GM19193 (cell line): Measurements from ENCODE around the gene CLMN.

ENCODE experiments used
- POLR2A ChIP-seq: IDR thresholded peaks from 4 replicates; pipeline ENCODE4 v1.6.1; 2011; ENCODE audit not compliant: insufficient read depth, insufficient read length; ENCODE audit errors: extremely low read depth

Gene CLMN, protein sequence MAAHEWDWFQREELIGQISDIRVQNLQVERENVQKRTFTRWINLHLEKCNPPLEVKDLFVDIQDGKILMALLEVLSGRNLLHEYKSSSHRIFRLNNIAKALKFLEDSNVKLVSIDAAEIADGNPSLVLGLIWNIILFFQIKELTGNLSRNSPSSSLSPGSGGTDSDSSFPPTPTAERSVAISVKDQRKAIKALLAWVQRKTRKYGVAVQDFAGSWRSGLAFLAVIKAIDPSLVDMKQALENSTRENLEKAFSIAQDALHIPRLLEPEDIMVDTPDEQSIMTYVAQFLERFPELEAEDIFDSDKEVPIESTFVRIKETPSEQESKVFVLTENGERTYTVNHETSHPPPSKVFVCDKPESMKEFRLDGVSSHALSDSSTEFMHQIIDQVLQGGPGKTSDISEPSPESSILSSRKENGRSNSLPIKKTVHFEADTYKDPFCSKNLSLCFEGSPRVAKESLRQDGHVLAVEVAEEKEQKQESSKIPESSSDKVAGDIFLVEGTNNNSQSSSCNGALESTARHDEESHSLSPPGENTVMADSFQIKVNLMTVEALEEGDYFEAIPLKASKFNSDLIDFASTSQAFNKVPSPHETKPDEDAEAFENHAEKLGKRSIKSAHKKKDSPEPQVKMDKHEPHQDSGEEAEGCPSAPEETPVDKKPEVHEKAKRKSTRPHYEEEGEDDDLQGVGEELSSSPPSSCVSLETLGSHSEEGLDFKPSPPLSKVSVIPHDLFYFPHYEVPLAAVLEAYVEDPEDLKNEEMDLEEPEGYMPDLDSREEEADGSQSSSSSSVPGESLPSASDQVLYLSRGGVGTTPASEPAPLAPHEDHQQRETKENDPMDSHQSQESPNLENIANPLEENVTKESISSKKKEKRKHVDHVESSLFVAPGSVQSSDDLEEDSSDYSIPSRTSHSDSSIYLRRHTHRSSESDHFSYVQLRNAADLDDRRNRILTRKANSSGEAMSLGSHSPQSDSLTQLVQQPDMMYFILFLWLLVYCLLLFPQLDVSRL

DNA sequence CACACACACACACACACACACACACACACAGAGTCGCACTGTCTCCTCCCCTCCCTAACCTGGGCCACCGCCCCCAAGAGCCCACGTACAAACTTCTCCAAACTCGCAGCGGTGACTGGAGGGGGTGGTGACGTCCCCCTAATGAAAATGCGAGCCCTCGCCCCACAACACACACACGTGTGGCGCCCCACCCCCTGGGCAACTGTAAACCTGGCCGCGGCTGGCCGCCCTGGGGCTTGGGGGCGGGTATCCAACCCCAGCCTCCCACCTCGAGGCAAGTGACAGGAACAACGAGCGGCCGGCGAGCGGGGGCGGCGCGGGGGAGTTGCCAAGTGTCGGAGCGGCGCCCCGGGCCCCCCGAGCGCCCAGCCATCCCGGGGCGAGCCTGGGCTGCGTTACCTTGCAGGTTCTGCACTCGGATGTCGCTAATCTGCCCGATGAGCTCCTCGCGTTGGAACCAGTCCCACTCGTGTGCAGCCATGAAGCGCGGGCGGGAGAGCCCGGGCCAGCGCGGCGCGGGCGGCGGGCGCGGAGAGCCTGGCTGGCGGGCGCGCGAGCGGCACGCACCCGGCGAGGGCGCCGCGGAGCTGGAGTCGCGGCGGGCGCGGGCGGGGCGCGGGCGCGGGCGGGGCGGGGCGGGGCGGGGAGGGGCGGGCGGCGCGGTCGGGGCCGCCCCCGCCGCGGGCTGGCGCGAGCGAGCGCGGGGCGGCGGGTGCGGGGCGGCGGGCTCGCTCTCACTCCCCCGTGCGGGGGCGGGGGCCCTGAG lies at the start of gene CLMN:
TSS of gene CLMN (minus strand) at position 597 of the 766 bp plus-strand sequence. CDS start at position 481, 116 bp downstream.
- peak; percentile 19 for TF ChIP-seq POLR2A

DNA sequence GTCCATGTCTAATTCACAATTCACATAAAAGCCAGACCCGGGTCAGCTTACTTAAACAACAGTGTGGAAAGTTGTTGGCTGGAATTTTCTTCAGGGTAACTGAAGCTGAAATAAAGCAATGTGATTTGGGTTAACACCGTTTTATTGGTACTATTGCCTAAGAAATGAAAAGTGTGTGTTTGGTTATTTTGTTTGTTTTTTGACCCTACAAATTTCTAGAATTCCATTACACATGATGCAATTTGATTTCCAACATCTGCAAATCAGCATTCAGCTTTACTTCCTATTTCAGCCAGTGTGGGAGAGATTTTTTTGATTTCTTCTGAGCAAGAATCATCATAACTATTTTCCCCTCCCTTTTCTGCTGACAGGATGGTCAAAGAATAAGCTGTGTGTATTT lies 45.7 kb upstream of the CLMN start:
- no peak for TF ChIP-seq POLR2A

DNA sequence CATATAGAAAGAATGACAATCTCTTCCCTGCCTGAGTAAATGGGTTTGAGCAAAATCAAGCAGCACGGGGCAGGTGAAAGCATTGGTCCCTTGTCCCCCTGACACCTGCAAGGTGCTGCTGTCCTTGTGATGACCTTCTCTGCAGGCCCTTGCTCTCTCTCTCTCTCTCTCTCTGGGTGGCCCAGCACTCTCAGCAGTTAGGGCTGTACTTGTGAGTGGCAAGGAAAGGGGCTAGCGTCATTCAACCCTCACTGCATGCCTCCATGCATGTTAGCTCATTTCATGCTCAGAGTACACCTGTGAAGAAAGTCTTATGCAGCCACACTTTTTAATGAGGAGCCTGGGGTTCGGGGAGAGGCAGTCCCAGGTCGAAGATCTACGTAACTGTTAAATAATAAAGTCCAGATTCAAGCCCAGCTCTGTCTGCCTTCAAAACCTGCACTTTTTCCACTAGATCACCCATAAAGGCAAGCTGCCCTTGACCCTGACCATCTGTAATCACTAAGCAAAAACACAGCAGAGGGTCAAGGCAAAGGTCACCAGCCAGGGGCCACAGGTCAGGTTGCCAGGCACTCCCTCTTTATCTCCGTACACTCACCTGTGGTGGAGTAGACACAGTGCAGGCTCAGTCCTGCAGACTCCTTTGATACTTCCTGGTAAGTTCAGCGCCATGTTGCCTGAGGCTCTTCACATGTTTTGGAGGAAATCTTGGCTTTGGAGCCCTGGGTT lies 44.9 kb upstream of the CLMN start:
- TF ChIP-seq POLR2A, result no peak

DNA sequence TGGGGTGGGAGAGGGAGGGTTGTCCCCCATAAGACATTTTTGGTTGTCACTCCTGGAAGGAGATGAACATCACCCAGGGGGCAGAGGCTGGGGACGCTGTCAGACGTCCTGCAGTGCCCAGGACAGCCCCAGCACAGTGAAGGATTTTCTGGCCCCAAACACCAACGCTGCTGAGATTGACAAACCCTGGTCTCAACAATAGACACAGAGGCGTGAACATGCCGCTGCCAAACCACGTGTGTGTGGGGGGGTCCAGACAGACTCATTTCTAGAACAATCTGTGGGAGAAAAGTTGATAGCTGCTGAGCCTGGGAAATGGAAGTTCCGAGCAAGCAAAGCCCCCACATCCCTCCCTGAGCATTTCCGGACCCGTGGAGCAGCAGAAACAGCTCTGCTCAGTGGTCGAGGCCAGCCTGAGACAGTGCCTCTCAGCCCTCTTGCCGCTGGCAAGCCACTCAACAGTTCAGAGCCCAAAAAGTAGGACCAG lies 43.8 kb upstream of the CLMN start:
- TF ChIP-seq POLR2A, result no peak

DNA sequence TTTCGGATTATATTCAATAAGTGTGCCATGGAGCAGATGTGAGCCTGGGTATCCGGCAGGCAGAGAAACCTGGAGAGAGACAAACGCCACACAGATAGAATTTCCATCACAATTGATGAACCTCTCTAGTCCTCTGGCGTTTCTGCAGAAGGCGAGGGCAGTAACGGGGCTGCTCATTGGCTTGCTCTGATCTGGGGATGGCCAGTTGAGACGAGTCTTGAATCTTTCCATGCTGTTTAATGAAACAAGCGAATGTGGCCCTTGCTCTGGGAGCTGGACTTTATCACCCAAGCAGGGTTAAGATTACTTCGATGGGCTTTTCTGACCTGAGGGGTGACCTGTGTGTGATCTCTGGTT lies 42.4 kb upstream of the CLMN start:
- no peak for TF ChIP-seq POLR2A

DNA sequence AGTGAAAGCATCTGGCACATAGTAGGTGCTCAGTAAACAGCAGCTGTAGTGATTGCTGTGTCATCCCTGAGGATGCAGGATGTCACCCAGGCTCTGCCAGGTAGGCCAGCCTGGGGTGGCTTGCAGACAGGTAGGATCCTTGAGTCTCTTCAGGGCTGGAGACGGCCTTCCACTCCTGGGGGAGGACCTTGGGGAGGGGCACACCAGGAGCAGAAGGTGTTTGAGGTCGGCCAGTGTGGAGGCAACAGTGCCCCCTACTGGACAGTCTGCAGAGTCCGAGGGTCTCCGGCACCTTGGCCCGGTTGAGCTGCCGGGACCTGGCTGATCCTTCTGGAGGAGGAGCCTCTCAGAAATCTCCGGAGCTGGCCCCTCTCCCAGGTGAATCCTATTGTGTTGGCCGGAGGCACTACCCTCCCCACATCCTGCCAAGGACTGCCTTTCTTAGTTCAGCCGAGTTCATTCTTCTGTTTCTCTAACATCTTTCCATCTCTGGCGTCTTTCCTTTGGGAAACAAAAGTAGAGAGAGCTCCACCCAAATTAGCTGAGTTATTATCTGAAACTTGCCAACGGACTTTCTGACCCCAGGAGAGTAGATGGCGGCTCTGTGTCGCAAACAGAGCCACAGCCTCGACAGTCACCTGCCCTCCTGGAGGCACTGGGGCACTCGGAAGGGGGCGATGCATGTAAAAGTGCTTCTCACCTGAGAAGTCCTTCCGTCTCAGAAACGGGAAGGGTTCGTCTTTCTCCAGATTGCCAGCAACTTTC lies 41.8 kb upstream of the CLMN start:
- TF ChIP-seq POLR2A, result no peak

DNA sequence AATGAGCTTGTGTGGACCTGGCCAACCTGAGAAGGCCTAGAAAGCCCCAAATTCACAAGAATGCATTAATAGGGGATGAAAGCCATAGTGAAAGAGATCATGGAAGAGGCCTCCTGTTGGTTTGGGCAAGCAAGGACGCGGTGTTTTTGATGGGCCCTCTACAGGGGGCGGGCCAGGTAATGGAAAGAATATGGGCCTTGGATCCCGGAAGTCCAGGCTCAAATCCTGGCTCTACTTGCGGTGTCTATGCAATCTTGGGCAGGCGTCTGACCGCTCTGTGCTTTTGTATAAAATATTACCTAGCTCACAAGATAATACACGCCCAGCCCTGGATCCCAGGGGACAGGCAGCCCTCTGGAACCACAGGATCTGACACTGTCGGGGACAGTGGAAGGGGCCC lies 41.1 kb upstream of the CLMN start:
- TF ChIP-seq POLR2A, result no peak

DNA sequence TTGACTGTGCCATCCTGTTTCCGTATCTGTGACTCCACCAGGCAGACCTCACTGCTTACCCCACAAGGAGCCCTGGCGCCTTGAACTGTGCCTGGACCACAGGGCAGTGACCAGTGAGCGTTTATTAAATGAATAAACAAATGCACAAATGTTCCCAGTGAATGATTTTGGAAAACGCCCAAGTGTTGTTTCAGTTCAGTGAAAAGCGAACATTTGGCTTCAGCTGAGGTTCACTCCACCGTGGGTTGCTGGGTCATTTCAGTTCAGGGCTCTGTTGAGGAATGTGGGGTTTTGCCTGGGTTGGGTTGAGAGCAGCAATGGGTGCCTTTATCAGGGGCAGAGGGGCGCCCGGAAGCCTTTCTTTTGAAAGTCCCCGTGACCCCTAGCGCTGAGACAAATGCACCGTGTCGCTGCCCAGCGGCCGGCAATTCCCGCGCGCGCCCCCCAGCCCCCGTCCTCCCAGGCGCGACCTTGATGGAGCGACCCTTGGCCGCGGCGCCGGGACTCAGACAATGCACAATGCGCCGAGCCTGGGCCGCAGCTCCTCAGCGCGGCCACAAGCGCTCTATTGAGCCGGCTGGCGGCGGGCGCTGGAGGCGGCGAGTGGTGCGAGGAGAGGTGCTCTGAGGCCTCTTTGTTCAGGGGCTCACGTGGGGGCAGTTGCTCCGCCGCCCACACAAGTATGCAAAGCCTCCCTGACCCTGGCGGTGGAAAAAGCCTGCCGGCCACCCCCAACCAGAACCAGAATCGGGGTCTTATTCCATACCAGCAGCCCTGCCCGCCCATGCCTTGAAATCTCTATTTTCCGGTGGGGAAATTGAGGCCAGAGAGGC lies 40.5 kb upstream of the CLMN start:
- TF ChIP-seq POLR2A, result no peak

DNA sequence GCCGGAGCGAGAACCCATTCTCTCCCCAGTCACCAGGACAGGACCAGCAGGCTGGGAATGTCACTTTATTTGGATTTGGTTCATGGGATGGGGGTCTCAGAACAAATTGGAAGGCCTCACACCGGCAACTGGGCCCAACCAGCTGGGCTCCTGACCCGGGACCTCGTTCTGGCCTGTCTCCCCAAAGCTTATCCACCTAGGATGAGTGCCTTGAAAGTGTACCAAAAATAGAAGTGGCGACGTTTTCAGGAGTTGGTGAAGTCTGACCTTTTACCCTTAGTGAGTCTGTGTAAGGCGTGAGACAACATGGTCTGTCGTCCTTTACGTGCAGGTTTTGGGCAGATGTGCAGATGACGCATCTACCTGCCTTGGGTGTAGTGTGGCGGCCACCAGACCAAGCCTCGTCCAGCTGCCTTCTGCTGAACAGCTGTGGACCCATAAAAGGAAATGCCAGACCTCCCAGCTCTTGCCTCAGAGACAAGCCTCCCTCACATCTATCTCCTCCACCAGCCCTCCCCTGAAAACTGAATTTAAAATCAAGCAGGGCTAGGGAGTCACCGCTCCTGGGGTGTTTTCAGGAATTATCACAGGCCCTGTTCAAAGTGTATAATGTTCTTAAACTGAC lies 36.6 kb upstream of the CLMN start:
- TF ChIP-seq POLR2A, result no peak

DNA sequence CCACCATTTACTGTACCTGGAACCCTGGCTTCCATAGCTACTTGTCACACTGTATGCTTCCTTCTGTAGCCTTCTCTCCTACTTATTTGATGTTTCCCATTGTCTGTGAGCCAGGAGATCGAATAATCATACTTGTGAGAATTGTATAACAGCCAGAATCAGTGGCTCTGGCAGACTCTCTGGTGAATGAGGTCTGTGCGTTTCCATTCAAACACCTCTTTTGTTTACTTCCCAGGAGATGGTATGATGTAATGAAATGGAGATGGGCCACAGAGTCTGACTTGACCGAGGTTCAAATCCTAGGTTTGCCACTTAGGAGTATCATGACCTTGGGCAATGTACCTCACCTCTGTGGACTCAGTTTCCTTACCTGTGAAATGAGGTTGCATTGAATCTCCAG lies 35.7 kb upstream of the CLMN start:
- TF ChIP-seq POLR2A, result no peak

DNA sequence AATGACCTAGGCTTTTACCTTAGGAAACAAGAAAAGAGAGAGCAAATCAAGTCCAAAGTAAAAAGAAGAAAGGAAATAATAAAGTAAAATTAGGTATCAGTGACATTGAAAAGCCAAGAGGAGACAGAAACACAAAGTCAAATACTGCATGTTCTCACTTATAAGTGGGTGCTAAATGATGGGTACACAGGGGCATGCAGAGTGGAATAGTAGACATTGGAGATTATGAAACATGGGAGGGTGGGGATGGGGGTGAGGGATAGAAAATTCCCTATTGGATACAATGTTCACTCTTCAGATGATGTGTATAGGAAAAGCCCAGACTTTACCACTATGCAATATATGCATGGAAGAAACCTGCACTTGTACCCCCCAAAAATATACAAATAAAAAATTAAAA lies 35.1 kb upstream of the CLMN start:
- no peak for TF ChIP-seq POLR2A

DNA sequence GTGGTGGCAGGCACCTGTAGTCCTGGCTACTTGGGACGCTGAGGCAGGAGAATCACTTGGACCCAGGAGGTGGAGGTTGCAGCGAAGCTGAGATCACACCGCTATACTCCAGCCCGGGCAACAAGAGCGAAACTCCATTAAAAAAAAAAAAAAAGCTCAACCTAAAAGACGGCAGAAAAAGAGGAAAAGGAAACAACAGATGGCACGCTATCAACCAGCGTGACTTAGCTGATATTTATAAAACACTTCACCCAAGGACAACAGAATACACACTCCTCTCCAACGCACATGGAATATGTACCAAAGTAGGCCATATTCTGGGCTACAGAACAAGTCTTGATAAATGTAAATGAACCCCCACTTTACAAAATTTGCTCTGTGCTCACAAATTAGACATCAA lies 34.0 kb upstream of the CLMN start:
- no peak for TF ChIP-seq POLR2A
